NCI-H1048 (cell line): ENCODE measurements around the gene ARHGEF28.

Experiments
- DNase-seq: peaks from one replicate; lab custom pipeline; 2025; lab: John Stamatoyannopoulos, UW

Gene ARHGEF28

GRCh38 chr5:73625944-73626811, at the start of gene ARHGEF28:
Gene ARHGEF28, plus strand, starts transcription at chr5:73626196. Its CDS starts 58,656 bp downstream, at chr5:73684852.
- DNase-seq, result no peak

DNA sequence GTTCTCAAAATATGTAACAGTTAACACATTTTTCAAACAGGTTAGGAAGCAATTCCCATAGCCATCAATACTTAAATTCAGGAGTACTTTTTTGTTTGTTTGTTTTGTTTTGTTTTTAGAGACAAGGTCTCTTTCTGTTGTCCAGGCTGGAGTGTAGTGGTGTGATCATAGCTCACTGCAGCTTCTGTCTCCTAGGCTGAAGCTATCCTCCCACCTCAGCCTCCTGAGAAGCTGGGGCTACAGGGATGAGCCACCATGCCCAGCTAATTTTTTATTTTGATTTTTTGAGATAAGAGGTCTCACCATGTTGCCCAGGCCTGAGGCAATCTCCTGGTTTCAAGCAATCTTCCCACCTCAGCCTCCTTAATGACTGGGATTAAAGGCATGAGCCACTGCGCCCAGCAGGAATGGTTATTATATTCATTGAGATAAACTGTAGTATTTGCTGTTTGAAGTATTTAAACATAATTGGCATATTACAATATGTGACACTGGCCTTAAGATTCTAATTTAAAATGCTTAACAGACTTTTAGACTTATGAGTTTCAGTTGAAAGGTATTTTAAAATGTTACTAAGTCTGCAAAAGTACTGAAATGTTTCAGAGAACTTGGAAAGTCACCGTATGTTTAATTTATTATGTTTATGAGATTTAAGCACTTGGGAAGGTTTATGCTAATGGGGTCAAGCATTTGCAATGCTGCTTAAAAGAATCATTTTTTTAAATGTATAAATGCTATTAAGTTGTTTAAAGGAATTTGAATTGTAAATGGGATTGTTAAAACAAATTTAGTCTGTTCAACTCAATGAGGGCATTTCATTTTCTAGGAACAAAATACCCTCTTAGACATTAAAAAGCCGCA, 43.5 kb upstream of the ARHGEF28 start:
- no peak for DNase-seq

- DNase-seq, result no peak
These were observed 38.1 kb upstream of the ARHGEF28 start for GRCh38 chr5:73587923-73588322.

GRCh38 chr5:73591102-73591695, 34.8 kb upstream of the ARHGEF28 start:
- DNase-seq, result peak; percentile 62

- no peak for DNase-seq
These were observed 34.1 kb upstream of the ARHGEF28 start for GRCh38 chr5:73591698-73592501.

DNA sequence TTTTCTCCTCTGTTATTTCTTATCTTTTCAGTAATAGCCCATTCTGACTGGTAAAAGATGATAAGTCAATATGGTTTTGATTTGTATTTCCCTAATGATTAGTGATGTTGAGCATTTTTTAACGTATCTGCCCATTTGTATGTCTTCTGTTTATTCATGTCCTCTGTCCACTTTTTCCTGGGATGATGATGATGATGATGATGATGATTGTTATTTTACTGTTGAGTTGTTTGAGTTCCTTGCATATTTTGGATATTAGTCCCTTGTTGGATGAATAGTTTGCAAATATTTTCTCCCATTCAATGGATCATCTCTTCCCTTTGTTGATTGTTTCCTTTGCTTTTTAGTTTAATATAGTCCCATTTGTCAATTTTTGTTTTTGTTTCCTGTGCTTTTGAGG, 33.4 kb upstream of the ARHGEF28 start:
- DNase-seq, result no peak

DNA sequence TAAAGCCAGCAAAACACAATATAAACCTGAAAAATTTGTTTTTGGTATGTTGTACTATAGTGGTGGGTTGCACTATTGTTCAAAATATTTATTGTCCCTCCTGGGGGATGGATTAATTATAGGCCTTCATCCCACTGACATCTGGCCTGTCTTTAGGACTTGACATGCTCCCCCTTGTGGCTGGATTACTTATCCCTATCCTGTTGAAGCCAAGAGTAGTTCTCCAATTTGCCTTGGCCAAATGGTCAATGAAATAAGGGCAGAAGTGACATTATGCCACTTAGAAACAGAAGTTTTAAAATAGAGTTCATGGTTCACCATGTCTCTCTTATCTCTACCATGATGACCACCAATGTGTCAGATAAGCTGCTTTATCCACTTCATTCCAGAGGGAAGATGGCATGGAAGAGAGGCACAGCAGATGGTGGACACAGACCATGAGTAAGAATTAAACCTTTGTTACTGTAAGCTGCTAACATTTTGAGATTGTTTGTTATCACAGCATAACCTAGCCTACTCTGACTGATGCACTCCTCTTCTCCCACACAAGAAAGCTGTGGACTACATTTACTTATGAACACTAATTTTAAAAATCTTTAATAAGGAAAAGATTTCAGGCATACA, 29.2 kb upstream of the ARHGEF28 start:
- DNase-seq, result no peak

GRCh38 chr5:73599380-73599779, 26.6 kb upstream of the ARHGEF28 start:
- no peak for DNase-seq

GRCh38 chr5:73603998-73604397, 22.0 kb upstream of the ARHGEF28 start:
- DNase-seq, result no peak

- no peak for DNase-seq
These were observed 20.5 kb upstream of the ARHGEF28 start for GRCh38 chr5:73605223-73606087.

DNA sequence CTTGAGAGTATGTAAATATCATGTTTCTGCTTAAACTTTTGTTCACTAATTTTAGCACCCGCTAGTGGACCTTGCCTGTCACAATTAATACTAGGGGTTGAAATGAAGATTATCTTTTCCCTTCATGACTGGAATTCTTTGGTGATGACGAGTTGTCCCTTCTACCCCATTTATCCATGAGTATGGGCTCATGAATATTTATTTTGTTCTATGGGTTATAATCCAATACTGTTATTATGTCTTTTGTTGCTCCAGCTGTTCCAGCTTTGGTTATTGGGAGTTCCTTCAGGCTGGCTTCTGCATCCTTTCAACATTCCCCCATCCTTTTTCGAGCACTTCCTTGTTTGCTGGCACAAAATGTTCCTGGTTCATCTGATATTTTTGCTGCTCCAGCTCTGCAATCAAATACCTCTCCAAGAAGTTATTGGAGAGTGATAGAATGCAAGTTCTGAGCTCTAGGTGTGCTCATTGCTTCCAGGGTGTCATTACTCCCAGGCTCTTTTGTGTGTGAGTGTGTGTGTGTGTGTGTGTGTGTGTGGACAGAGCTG, 19.7 kb upstream of the ARHGEF28 start:
- no peak for DNase-seq

GRCh38 chr5:73607228-73607627, 18.8 kb upstream of the ARHGEF28 start:
- DNase-seq, result no peak

- DNase-seq, result no peak
These were observed 13.2 kb upstream of the ARHGEF28 start for GRCh38 chr5:73612799-73613198.

DNA sequence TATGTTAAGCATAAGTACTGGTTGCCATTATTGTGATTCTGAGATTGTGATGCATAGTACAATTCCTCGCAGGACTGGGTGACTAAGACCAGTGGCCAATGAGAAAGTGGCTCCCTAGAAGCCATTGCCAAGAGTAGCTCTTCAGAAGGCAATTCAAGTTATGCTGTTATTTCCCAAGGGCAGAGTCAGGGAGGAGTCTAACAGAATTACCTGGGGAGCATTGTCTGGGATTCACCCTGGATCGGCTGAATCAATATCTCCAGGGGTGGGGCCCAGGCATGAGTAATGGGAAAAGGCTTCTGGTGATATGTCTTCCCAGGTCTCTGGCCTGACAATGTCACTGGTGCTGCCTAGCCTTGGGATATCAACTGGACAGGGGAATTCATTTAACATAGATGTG, 10.9 kb upstream of the ARHGEF28 start:
- DNase-seq, result no peak

DNA sequence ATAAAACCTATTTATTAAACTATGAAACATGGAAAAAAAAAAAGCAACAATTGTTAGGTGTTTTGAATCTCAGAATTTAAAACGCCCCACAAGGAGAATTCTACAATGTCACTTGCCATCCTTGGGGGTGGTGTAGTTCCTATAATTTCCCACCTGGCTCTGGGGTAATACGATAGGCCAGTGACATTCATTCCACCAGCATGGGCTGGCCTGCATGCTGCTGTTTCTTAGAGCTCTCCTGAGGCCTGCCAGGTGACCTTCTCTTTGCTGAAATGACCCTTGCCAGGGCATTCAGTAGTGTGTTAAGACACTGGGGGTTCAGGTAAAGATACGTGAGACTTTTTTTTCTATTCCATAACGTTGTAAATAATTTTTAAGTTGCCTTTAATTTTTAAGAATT, 10.0 kb upstream of the ARHGEF28 start:
- no peak for DNase-seq

- DNase-seq, result no peak
These were observed 8.3 kb upstream of the ARHGEF28 start for GRCh38 chr5:73617510-73618279.

GRCh38 chr5:73619606-73620333, 6.2 kb upstream of the ARHGEF28 start:
- no peak for DNase-seq

GRCh38 chr5:73620334-73620687, 5.7 kb upstream of the ARHGEF28 start:
- DNase-seq, result no peak

DNA sequence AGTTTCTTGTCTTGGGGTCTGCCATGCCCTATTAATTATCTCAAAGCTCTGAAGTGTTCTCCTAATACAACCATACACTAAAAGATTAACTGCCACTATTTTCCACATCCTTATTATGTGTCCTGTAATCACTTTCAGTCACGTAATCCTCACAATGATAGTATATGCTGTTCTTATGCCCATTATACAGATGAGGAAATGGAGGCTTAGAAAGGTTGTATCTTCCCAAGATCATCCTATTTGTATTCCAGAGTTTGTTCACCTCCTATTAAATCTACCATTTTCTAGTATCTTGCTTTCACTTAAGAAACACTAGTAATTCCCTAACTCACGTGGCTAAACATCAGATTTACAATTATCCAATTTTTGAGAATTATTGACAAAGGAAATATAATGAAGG, 2.9 kb upstream of the ARHGEF28 start:
- DNase-seq, result no peak
